Inflammatory macrophage (primary cell): ENCODE measurements around the gene RAB3B.

Experiments
- DNase-seq, 2 donors: peaks; one replicate each; pipeline ENCODE4 v3.0.0-alpha.2; 2020 to 2022

Gene RAB3B

DNA sequence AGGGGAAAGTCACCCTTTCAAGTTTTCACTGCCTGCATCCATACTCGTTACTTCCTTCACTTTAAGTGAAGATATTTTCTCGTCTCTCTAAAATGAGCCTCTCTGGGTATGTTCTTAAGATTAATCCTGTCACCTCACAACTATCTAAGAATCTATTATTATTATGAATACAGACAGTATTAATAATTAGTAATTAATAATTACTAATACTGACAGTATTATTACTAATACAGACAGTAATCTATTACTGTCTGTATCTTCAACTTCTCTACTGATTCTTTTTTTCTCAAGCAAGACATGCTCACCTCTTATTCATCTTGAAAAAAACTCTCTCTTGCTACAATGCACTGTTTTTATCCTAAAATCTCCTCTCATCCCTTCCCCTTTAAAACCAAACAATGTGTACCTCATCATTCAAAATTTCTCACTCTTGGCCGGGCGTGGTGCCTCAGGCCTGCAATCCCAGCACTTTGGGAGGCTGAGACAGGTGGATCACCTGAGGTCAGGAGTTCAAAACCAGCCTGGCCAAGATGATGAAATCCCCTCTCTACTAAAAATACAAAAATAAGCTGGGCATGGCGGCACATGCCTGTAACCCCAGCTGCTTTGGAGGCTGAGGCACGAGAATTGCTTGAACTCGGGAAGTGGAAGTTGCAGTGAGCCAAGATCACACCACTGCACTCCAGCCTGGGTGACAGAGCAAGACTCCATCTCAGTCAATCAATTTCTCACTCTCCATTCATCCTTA is 119.7 kb downstream of the RAB3B start:
- DNase-seq = no peak

DNA sequence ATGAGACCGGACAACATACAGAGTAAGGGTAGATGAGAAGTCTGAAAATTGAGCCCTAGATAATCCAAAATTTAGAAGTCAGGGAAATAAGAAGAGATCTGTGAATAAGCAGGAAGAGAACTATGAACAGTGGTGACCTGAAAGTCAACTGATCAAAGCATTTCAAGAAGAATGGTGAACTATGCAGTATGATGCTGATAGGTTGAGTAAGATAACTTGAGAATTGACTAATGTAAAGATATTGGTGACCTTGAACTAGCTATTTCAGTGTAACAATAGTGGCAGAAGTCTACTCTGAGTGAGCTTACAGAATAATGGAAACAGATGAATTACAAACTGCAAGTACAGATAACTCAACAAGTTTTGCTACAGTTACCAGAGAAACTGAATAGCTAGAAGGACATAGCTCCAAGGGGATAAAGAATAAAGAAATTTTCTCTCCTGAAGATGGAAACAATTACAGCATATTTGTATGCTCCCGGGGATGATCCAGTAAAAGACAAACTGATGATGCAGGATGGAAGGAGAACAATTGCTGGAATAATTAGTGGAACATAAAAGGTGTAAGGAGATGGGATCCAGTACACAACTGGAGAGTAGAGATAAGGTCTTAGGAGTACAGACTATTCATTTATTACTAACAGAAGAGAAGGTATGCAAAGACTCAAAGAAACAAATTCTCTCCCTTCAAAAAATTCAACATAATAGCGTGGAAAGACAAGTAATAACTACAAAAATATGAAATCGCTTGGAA is 122.8 kb downstream of the RAB3B start:
- no peak for DNase-seq

DNA sequence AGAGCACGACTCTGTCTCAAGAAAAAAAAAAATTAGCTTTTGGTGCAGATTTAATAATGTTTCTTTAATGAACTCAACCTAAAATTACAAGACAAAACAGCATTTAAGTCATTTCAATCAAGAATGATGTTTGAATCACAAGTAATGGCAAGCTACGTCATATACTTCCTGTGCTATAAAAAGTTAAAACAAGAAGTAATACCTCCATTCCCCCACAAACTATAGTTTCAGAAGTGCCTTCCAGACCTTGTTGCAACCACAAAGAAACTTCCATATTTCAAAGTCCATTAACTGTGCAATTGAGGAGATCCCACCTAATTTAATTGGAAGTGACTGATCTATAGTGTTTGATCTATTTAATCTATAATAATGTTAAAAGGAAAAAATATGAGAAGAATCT is 127.1 kb downstream of the RAB3B start:
- DNase-seq = peak; percentile 42 to 73

DNA sequence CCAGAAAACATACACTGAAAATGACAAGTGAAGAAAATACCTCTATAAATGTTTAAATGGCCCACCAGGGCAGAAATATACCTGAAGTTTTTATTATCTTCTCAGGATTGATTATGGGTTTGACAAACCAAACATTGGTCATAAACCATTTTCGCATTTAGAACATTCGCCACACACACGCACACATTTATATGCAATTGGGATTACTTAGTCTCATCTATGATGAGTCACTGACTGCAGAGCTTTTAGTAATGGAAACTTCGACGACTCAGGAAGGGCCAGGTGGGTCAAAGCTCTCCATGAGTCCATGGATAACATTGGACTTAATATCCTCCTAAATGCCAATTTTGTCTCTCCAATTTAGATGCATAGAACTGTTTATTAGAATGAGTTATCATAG is 128.8 kb downstream of the RAB3B start:
- DNase-seq = no peak

DNA sequence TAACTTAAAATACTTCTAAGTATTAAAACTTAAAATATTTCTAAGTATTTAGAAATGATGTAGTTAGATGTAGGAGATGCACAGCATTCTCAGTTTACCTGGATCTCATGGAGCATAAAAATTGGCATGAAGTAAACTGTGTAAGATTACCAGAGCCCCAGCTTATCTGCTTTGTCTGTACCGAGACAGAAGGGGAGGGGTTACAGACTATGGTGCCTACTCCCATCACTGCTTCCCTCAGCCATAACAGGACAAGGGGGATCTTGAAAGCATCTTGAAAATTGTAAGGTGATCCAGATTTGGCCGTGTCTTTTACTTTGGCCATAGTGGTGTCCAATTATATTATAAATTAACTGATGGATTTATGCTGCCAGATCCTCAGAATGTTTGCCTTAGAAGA is 130.8 kb downstream of the RAB3B start:
- no peak for DNase-seq

DNA sequence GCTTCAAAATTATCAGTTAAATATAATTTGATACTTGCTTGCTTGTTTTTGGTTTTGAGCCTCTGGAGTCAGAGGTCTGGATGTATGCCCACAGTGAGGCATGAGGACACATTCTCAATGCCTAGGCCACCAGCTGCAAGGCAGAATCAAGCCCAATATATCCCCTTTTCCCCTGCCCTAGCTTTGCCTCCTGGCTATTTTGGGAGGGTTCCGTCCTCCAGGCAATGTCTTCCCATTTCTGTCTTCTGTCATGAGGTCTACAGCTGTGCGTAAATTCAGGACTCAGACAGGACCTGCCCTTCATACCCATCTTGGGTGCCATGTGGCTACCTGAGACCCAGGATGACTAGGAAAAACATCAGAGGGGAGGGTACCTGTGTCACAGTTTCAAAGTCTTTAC is 131.2 kb downstream of the RAB3B start:
- DNase-seq = no peak

DNA sequence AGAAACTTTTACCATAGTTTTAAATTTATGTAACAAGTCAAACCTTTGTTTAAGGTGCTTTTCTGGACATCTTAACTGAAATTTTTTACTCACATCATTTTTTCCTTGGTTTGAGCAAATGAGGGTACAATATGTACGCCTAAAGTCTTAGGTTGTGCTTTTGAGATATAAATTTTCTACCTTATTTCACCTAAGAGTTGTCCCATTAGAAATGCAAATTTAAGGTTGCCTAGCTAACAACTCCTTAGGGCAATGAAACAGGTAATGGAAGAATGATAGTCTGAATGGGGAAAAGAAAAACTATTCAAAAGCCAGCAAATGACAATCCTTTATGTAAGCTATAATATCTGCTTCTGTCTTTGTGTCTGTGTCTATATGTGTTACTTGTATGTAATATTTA is 131.6 kb downstream of the RAB3B start:
- no peak for DNase-seq
